HG02973 (cell line): Measurements from ENCODE around the gene CSF1R.

Experiments
- ATAC-seq: cut with Tn5 transposase; IDR thresholded peaks from one replicate; pipeline ENCODE4 v1.9.1; 2021; ENCODE audit warnings: moderate library complexity; ENCODE audit not compliant: unreplicated experiment

The CSF1R gene

GRCh38 chr5:150120617-150121447, 34.5 kb upstream of the CSF1R start:
- no peak for ATAC-seq

GRCh38 chr5:150120062-150120441, 33.7 kb upstream of the CSF1R start:
- no peak for ATAC-seq

- no peak for ATAC-seq
These were observed 33.2 kb upstream of the CSF1R start for GRCh38 chr5:150119421-150120061.

- ATAC-seq: no peak
These were observed 32.3 kb upstream of the CSF1R start for GRCh38 chr5:150118561-150119229.

GRCh38 chr5:150117945-150118560, 31.7 kb upstream of the CSF1R start:
- ATAC-seq: no peak

- no peak for ATAC-seq
These were observed 30.5 kb upstream of the CSF1R start for GRCh38 chr5:150116667-150117400.

- ATAC-seq: no peak
These were observed 28.5 kb upstream of the CSF1R start for GRCh38 chr5:150114773-150115408.

GRCh38 chr5:150114102-150114641, 27.8 kb upstream of the CSF1R start:
- no peak for ATAC-seq

GRCh38 chr5:150113047-150113744, 26.8 kb upstream of the CSF1R start:
- ATAC-seq: no peak

GRCh38 chr5:150112201-150113046, 26.1 kb upstream of the CSF1R start:
- no peak for ATAC-seq

- no peak for ATAC-seq
These were observed 24.8 kb upstream of the CSF1R start for GRCh38 chr5:150111122-150111521.

- ATAC-seq: no peak
These were observed 23.6 kb upstream of the CSF1R start for GRCh38 chr5:150109921-150110320.

- no peak for ATAC-seq
These were observed 22.6 kb upstream of the CSF1R start for GRCh38 chr5:150108711-150109514.

- no peak for ATAC-seq
These were observed 21.6 kb upstream of the CSF1R start for GRCh38 chr5:150107909-150108447.

GRCh38 chr5:150106674-150107426, 20.5 kb upstream of the CSF1R start:
- no peak for ATAC-seq

- no peak for ATAC-seq
These were observed 19.7 kb upstream of the CSF1R start for GRCh38 chr5:150105928-150106615.
